GM12878 (cell line): ENCODE measurements around the gene SLA2. TPM values are rescaled to one million over a fixed set of nuclear protein-coding genes. Genes with fewer than 3 reads are reported as not detected.

Experiments
- ATAC-seq: fragments of 200-7000 bp; cut with Tn5 transposase; 3 replicates; pipeline ENCODE4 v1.9.1; 2020; ENCODE audit warnings: mild to moderate bottlenecking, moderate library complexity
- BruUV-seq: library from RNA; stranded (reverse); fragments of 400-500 nt; replicated peaks from 2 replicates; lab custom pipeline; 2021; lab: Mats Ljungman, UMichigan
- CTCF ChIA-PET: fragments of 300-600 bp; sonication (Branson Sonifier 250); formaldehyde crosslinking; extraction: SDS; loops from one replicate; lab custom pipeline; 2021; ENCODE audit warnings: inconsistent platforms; lab: Yijun Ruan, JAX
- POLR2A ChIA-PET: fragments of 350-600 bp; formaldehyde crosslinking; extraction: SDS; loops from one replicate; lab custom pipeline; 2021; ENCODE audit warnings: inconsistent platforms; lab: Charles Lee
- RAD21 ChIA-PET: fragments of 300-600 bp; sonication (Branson Sonifier 250); formaldehyde crosslinking; loops from one replicate; lab custom pipeline; 2023; ENCODE audit warnings: antibody characterized with exemption; ENCODE audit not compliant: unreplicated experiment; lab: Charles Lee
- SMC1A ChIA-PET: fragments of 300-600 bp; sonication (Branson Sonifier 250); formaldehyde crosslinking; loops from one replicate; lab custom pipeline; 2023; ENCODE audit not compliant: unreplicated experiment, uncharacterized antibody; lab: Charles Lee
- DNase-seq: peaks from one replicate; pipeline ENCODE4 v3.0.0-alpha.2; 2011; ENCODE audit warnings: low read depth, low spot score
- FAIRE-seq: peaks from 3 replicates; lab custom pipeline; 2011; peaks lifted over from hg19 to GRCh38; lab: Jason Lieb, UNC
- H2AFZ ChIP-seq: 2 replicates; pipeline ENCODE4 v1.6.0; 2011; ENCODE audit warnings: low read depth, low read length, control low read depth; ENCODE audit not compliant: control insufficient read depth
- H3K27ac ChIP-seq: 2 replicates; pipeline ENCODE4 v1.5.1; 2011; ENCODE audit warnings: control low read depth; ENCODE audit not compliant: control insufficient read depth, insufficient read depth
- H3K27me3 ChIP-seq, 2 experiments: replicated peaks in 1 of 2; 2 replicates each; pipeline versions ENCODE4 v1.6.0 to v1.6.1; 2011; ENCODE audit warnings: low read length in 1 of 2; ENCODE audit not compliant: control insufficient read depth in 2 of 2, insufficient read depth in 2 of 2
- H3K36me3 ChIP-seq, 2 experiments: 2 replicates each; pipeline ENCODE4 v1.5.1; 2011; ENCODE audit warnings: low read length in 1 of 2; ENCODE audit not compliant: control insufficient read depth in 2 of 2, insufficient read depth in 2 of 2
- H3K4me1 ChIP-seq: 2 replicates; pipeline ENCODE4 v1.6.1; 2011; ENCODE audit warnings: mild to moderate bottlenecking, low read length, moderate library complexity, mixed read lengths; ENCODE audit not compliant: control insufficient read depth, insufficient read depth
- H3K4me2 ChIP-seq: 2 replicates; pipeline ENCODE4 v1.6.0; 2011; ENCODE audit warnings: control low read depth; ENCODE audit not compliant: control insufficient read depth, insufficient read depth
- H3K4me3 ChIP-seq: fragments of 200-600 bp; sonication (generic); 2 replicates; pipeline ENCODE4 v1.5.1; 2016
- H3K79me2 ChIP-seq: 2 replicates; pipeline ENCODE4 v1.6.0; 2011; ENCODE audit warnings: low read length; ENCODE audit not compliant: control insufficient read depth, insufficient read depth
- H3K9ac ChIP-seq: 2 replicates; pipeline ENCODE4 v1.8.0; 2011; ENCODE audit warnings: low read length, control low read depth, mixed read lengths; ENCODE audit not compliant: control insufficient read depth, insufficient read depth
- H3K9me3 ChIP-seq: replicated peaks from 3 replicates; pipeline ENCODE4 v1.5.1; 2011; ENCODE audit warnings: mild to moderate bottlenecking, low read length; ENCODE audit not compliant: control insufficient read depth, insufficient read depth
- H4K20me1 ChIP-seq: 2 replicates; pipeline ENCODE4 v1.6.0; 2011; ENCODE audit not compliant: control insufficient read depth, insufficient read depth
- GATAD2B ChIP-seq: fragments of 450-650 bp; conservative IDR thresholded peaks from 2 replicates; pipeline ENCODE4 v1.6.1; 2017; ENCODE audit warnings: low read depth, mild to moderate bottlenecking, moderate library complexity
- NFIC ChIP-seq: IDR thresholded peaks from 2 replicates; pipeline ENCODE4 v1.6.1; 2012; ENCODE audit warnings: low read depth, mild to moderate bottlenecking, inconsistent platforms, low read length, moderate library complexity
- POLR2A ChIP-seq: IDR thresholded peaks from 2 replicates; pipeline ENCODE4 v1.6.1; 2011; ENCODE audit warnings: low read depth, mild to moderate bottlenecking, low read length
- RCOR1 ChIP-seq: conservative IDR thresholded peaks from 2 replicates; pipeline ENCODE4 v1.6.1; 2012; ENCODE audit warnings: low read depth, low read length, improper control_type of control experiment
- REST ChIP-seq: IDR thresholded peaks from 2 replicates; pipeline ENCODE4 v1.6.1; 2012; ENCODE audit warnings: mild to moderate bottlenecking, low read depth, low read length
- SIN3A ChIP-seq: IDR thresholded peaks from 2 replicates; pipeline ENCODE4 v1.6.1; 2012; ENCODE audit warnings: low read depth, low read length, improper control_type of control experiment
- STAT1 ChIP-seq: fragments of 450-650 bp; conservative IDR thresholded peaks from 2 replicates; pipeline ENCODE4 v1.6.1; 2014; ENCODE audit warnings: antibody characterized with exemption, mild to moderate bottlenecking
- YY1 ChIP-seq: IDR thresholded peaks from 2 replicates; pipeline ENCODE4 v1.6.1; 2011; ENCODE audit warnings: low read depth, mild to moderate bottlenecking, low read length
- ZNF207 ChIP-seq: fragments of 450-650 bp; IDR thresholded peaks from 2 replicates; pipeline ENCODE4 v1.6.1; 2014; ENCODE audit warnings: antibody characterized with exemption, mild to moderate bottlenecking, borderline replicate concordance
- WGBS: methylation state at CpG from one replicate; pipeline ENCODE4 v1.1.6; 2016; ENCODE audit warnings: low lambda C conversion rate; ENCODE audit not compliant: insufficient replicate concordance, insufficient coverage; ENCODE audit errors: missing lambda C conversion rate; 5-methylcytosine and 5-hydroxymethylcytosine counted together
- in situ Hi-C: fragments of 300-500 bp; cut with MboI; formaldehyde crosslinking; loops from 9 replicates; pipeline ENCODE4 v1.14.3; 2018; ENCODE audit warnings: mixed read lengths
- intact Hi-C: fragments of 100-400 bp; cut with micrococcal nuclease; formaldehyde crosslinking; loops from one replicate; pipeline ENCODE4 v1.14.2; 2022; ENCODE audit not compliant: unreplicated experiment
- polyA plus RNA-seq, 11 experiments: library from polyadenylated mRNA; depleted of rRNA in 4 of 11; unstranded in 6 of 11; stranded (reverse) in 5 of 11; fragments of >200 nt; fragmentation: Nextera tagmentation in 4 of 11; fragmentation: Illumina TruSeq in 1 of 11; extraction: Ambion mirVana in 4 of 11; extraction: Trizol in 1 of 11; gene quantifications; 1 replicate in 1 of 11; 2 replicates in 10 of 11; pipeline versions ENCODE4 v1.2.1 to v1.2.3, GENCODE V29; 2011 to 2016; ENCODE audit warnings: inconsistent platforms in 2 of 11, missing spikeins in 2 of 11, low read depth in 1 of 11
- total RNA-seq, 4 experiments: library from RNA; depleted of rRNA in 3 of 4; stranded (reverse); fragments of >200 nt in 3 of 4; fragmentation: Illumina TruSeq in 1 of 4; extraction: Trizol in 1 of 4; gene quantifications; 2 replicates each; pipeline versions ENCODE4 v1.2.1 to v1.2.3, GENCODE V29; 2013 to 2021
- TF ChIP-seq, protein P1 (sequence below): fragments of 450-650 bp; IDR thresholded peaks from 2 replicates; pipeline ENCODE4 v1.6.1; 2016; ENCODE audit warnings: mild to moderate bottlenecking
- TF ChIP-seq, protein P2 (sequence below): fragments of 450-650 bp; IDR thresholded peaks from 2 replicates; pipeline ENCODE4 v1.6.1; 2017; ENCODE audit warnings: mild to moderate bottlenecking
- TF ChIP-seq, protein P3 (sequence below): fragments of 450-650 bp; IDR thresholded peaks from 2 replicates; pipeline ENCODE4 v1.6.1; 2017; ENCODE audit warnings: antibody characterized with exemption, mild to moderate bottlenecking, moderate library complexity

The SLA2 gene
- total and polyA plus RNA-seq, 10 of the 15 experiments (the other 5 are each of a cell fraction or from before 2014, with no cell fraction given), result 0.29 to 3.3 (median 1.4) TPM

GRCh38 chr20:36624944-36625324 lies 21.1 kb downstream of the SLA2 start:
- H3K4me2 ChIP-seq, result no peak overlapping the region
- in situ Hi-C loops, result no loop called here
- no peaks in the 10 kb centered on the region for H3K36me3 ChIP-seq
- no peaks in the 10 kb centered on the region for H3K27me3 ChIP-seq
- SMC1A ChIA-PET, result interaction anchor here (1.7 kb wide), 1 partner anchor 262 kb away, joined by 3 read pairs; no protein-coding TSS in a partner anchor
- H3K79me2 ChIP-seq, result no peaks in the 10 kb centered on the region
- 21% methylated on average over 2 of the region's 2 CpGs for WGBS
- H3K4me3 ChIP-seq, result no peak overlapping the region
- POLR2A ChIA-PET, result interaction anchor here (0.7 kb wide), 1 partner anchor 210 kb away, joined by 4 read pairs; no protein-coding TSS in a partner anchor
- TF ChIP-seq RCOR1 (no peak), YY1 (no peak), POLR2A (no peak), ZNF207 (no peak), SIN3A (no peak), STAT1 (no peak), GATAD2B (no peak), NFIC (no peak), REST (no peak)
- TF ChIP-seq, protein P1, sequence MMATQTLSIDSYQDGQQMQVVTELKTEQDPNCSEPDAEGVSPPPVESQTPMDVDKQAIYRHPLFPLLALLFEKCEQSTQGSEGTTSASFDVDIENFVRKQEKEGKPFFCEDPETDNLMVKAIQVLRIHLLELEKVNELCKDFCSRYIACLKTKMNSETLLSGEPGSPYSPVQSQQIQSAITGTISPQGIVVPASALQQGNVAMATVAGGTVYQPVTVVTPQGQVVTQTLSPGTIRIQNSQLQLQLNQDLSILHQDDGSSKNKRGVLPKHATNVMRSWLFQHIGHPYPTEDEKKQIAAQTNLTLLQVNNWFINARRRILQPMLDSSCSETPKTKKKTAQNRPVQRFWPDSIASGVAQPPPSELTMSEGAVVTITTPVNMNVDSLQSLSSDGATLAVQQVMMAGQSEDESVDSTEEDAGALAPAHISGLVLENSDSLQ, result no peak
- TF ChIP-seq, protein P2, sequence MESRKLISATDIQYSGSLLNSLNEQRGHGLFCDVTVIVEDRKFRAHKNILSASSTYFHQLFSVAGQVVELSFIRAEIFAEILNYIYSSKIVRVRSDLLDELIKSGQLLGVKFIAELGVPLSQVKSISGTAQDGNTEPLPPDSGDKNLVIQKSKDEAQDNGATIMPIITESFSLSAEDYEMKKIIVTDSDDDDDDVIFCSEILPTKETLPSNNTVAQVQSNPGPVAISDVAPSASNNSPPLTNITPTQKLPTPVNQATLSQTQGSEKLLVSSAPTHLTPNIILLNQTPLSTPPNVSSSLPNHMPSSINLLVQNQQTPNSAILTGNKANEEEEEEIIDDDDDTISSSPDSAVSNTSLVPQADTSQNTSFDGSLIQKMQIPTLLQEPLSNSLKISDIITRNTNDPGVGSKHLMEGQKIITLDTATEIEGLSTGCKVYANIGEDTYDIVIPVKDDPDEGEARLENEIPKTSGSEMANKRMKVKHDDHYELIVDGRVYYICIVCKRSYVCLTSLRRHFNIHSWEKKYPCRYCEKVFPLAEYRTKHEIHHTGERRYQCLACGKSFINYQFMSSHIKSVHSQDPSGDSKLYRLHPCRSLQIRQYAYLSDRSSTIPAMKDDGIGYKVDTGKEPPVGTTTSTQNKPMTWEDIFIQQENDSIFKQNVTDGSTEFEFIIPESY, result no peak
- TF ChIP-seq, protein P3, sequence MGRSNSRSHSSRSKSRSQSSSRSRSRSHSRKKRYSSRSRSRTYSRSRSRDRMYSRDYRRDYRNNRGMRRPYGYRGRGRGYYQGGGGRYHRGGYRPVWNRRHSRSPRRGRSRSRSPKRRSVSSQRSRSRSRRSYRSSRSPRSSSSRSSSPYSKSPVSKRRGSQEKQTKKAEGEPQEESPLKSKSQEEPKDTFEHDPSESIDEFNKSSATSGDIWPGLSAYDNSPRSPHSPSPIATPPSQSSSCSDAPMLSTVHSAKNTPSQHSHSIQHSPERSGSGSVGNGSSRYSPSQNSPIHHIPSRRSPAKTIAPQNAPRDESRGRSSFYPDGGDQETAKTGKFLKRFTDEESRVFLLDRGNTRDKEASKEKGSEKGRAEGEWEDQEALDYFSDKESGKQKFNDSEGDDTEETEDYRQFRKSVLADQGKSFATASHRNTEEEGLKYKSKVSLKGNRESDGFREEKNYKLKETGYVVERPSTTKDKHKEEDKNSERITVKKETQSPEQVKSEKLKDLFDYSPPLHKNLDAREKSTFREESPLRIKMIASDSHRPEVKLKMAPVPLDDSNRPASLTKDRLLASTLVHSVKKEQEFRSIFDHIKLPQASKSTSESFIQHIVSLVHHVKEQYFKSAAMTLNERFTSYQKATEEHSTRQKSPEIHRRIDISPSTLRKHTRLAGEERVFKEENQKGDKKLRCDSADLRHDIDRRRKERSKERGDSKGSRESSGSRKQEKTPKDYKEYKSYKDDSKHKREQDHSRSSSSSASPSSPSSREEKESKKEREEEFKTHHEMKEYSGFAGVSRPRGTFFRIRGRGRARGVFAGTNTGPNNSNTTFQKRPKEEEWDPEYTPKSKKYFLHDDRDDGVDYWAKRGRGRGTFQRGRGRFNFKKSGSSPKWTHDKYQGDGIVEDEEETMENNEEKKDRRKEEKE, result no peak
- no peak overlapping the region for H3K9ac ChIP-seq
- H2AFZ ChIP-seq, result no peak overlapping the region
- DNase-seq (no peak), FAIRE-seq (no peak), ATAC-seq (no peak)
- CTCF ChIA-PET, result no interaction called here
- H4K20me1 ChIP-seq, result no peaks in the 10 kb centered on the region
- H3K9me3 ChIP-seq, result no peaks in the 10 kb centered on the region
- peaks cover 6% of the 10 kb centered on the region for H3K4me1 ChIP-seq
- BruUV-seq, result no TSS peak
- intact Hi-C loops, result no loop called here
- RAD21 ChIA-PET, result no interaction called here
- no peak overlapping the region for H3K27ac ChIP-seq
